A549 treated with ZK216348 at 1 μM for 4 hours (cell line): Measurements from ENCODE around the gene BRMS1L. TPM values are rescaled to one million over a fixed set of nuclear protein-coding genes. Genes with fewer than 3 reads are reported as not detected.

Experiments
- total RNA-seq: library from RNA; stranded (reverse); fragments of 200-300 nt; extraction: Qiagen RNA extraction; gene quantifications from 5 replicates; pipeline ENCODE4 v1.2.3, GENCODE V29; 2022; ENCODE audit warnings: low read depth

Gene BRMS1L
- 10.0 to 14.6 TPM (median 13.2 TPM) in 5 replicates for total RNA-seq

GRCh38 chr14:35826218-35826951 lies at the start of gene BRMS1L:
TSS of gene BRMS1L (plus strand) at chr14:35826338. CDS start at chr14:35826517, 179 bp downstream.

GRCh38 chr14:35808638-35809563 lies 17.2 kb upstream of the BRMS1L start, which contains the start of gene RALGAPA1:
TSS of gene RALGAPA1 (minus strand) at chr14:35809295. CDS start at chr14:35808835, 460 bp downstream.

Other genes starting within 250 kb of the BRMS1L start
- gene RALGAPA1, start 17.0 kb upstream of the BRMS1L start, total RNA-seq, result 4.6 to 8.8 TPM (median 7.7 TPM) in 5 replicates